HG03280 (cell line): ENCODE measurements around the gene OCSTAMP.

Experiments used
- ATAC-seq: cut with Tn5 transposase; IDR thresholded peaks from one replicate; pipeline ENCODE4 v1.9.1; 2021; ENCODE audit warnings: mild to moderate bottlenecking, moderate library complexity; ENCODE audit not compliant: unreplicated experiment

Gene OCSTAMP

DNA sequence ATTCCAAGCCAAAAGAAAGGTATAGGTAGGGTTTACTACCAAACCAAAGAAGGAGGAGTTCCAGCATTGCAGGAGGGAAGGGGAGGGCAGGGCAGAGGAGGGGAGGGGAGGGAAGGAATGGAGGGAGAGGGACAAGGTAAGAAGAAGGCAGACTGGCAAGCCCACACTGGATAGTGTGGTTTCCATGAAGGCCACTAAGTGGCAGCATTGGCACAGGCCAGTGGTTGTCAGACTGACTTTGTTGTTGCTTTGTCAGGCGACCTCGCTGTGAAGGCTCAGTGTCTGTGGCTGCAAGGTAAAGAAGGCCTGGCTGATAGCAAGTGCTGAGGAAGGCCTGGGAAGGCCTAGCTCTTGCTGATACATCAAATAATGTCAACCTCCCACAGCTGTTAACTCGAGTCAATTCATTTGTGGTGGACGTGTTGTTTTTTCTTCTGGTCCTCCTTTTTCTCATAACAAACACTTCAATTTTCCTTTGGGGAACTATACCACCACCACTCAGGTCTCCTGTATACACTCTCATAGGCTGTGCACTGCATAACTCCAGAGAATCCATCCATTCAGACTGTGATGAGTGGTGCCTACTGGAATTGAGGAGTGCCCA is 29.4 kb downstream of the OCSTAMP start:
- ATAC-seq: no peak

DNA sequence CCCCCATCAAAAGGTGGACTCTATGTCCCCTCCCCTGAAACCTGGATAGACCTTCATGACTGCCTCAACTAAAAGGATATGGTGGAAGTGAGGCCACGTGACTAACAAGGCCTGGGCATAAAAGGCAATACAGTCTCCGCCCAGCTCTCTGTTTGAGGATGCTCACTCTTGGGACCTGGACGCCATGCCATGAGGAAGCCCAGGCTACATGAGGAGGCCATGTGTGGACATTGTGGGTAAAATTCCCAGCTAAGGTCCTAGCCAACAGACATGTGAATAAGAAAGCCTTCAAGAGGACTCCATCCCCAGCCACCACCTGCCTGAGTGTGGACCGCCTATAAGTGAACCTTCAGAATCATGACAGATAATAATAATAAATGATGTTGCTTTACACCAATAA is 29.9 kb downstream of the OCSTAMP start:
- no peak for ATAC-seq

DNA sequence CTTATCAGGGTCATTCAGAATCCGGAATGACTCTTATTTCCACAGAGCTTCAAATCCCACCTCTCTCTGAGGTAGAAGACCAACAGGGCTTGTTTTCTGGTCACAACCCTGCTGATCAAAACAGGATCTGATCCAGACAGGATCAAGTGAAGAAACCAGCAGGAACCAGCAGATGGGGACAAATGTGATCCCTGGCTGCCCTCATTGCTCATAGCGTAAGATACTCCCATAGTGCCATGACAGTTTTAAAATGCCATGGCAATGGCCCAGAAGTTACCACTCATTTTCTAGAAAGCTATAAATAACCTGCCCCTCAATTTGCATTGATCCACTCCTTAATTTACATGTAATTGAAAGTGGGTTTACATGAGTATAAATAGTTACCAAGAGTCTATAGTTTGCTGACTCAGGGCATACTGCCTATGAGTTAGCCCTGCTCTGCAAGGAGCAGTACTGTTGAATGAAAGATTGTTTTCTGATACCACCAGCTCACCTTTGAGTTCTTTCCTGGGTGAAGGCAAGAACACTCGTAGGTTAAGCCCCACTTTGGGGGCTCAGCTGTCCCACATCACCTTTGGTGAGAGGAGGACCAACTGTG is 30.9 kb downstream of the OCSTAMP start:
- ATAC-seq: no peak

DNA sequence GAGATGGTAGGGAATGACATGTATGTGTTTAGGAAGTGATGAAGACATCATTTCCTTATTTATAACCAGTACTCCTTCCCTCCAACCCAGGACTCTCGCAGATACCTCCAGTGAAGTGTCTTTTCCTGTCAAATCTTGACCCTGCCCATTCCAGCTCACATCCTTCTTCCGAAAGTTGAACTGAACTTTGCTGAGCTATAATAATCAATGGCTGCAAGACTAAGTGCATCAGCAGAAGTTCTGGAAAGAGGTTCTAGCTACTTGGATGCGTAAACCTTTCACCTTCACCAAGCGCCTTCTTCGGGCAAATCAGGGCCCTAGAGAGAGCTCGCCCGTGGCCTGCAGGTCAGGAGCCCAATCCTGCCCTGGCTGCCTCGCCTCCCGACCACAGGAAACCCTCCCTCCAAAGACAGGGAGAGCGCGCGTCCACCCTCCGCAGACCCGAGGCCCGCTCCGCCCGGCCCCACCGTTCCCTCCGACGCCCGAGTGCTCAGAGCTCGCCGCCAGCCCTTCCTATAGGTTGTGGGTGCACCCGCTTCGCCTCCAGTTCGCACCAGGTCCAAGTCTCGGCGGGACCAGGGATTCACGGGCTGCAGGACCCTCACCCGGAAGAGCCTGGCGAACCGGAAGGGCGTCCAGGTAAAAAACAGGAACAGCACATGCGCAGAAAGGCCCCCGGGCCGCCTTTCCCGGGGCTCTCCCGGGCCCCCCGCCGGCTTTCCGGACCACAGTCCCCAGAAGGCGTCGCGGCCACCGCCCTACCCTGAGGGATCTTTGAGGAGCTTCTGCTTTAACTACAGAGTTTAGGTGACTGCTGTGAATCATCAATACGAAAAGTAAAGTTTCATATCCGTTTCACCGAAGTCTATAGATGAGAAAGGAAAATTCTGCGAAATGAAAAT is 37.3 kb downstream of the OCSTAMP start, which contains the start of gene ZNF334:
Gene ZNF334, minus strand, starts transcription at position 617 of the 902 bp plus-strand sequence. CDS start 1,457 bp downstream, outside the sequence.
- ATAC-seq: no peak

DNA sequence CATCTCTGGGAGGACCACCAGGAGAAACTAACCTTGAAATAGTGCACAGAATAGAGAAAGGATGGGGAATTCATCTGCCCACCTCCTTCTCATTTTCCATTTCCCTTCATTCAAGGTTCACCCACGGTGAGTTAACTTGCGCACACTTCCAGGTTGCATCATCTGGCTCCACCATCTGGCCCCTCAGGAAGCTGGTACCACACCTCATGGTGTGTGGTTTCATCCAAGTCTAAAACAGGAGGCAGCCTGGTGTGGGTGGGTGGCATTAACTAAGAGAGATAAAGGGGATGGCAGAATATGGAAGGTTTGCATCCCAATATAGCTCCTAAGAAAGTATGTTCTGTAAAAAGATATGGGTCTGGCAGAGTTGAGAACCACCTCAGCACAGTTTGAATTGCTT is 40.9 kb downstream of the OCSTAMP start:
- no peak for ATAC-seq

DNA sequence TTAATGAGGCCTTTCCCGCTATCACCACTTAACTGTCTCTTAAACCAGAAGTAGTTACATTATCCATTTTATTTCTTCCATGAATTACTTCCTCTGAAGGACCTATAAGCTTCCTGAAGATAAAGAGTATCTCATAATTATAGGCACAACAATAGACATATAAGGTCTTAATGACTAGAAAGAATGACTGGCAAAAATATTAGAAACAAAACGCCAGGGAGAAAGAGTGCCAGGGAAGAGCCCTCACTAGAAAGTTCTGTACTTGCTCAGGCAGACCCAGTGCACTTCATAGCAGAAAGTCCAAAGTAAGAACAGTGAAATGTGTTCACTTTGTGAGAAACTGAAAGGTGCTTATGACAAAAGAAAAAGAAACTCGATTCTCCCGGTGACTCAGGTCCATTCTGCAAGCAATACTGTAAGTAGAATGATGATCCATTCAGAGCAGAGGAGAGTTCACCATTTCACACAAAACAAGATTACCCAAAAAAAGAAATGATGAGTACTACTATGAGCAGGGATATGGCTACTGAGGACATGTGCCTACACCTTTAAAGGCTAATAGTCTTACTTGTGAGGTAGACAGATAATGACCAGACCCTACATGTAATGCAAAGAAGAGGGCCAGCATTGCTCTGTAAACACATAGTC is 42.6 kb downstream of the OCSTAMP start:
- ATAC-seq: no peak

DNA sequence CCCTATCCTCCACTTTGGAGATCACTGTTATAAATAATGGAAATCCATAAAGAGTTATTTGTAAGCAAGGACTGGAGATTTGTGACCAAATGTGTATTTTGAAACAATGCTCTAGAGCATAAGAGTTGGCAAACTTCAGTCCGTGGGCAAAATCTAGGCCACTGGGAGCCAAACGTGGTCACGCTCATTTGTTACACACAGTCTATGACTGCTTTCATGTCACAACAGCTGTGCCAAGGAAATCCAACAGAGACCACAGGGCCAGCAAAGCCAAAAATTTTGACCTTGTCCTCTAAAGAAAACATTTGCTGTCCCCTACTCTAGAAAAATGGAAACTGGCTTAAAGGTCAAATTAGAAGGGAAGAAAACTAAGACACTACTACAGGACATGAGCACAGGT is 44.9 kb downstream of the OCSTAMP start:
- no peak for ATAC-seq

DNA sequence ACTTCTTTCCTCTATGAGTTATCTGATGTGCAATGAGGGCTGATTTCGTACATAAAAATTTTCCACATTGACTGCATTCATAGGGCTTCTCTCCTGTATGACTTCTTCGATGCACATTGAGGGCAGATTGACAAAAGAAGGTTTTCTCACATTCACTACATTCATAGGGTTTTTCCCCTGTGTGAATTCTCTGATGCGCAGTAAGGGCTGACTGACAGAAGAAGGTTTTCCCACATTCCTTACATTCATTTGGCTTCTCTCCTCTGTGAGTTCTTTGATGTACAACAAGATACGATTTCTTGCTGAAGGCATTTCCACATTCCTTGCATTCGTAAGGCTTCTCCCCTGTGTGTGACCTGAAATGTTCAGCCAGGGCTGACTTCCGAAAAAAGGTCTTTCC is 48.5 kb downstream of the OCSTAMP start:
- ATAC-seq: no peak

DNA sequence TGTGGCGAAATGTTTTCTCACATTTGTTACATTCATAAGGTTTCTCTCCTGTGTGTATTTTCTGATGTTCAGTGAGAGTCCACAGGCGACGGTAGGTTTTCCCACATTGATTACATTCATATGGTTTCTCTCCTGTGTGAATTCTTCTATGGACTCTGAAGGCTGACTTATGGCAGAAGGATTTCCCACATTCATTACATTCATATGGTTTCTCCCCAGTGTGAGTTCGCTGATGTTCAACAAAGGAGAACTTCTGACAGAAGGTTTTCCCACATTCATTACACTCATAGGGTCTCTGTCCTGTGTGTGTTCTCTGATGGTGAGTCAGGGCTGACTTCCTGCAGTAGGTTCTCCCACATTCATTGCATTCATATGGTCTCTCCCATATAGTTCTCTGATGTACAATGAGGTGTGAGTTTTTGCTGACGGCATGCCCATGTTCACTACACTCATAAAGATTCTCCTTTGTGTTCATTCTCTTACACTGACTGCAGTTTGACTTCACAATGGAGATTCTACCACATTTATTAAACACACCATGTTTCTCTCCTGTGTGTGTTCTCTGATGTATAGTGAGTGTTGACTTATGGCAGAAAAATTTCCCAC is 49.0 kb downstream of the OCSTAMP start:
- ATAC-seq: no peak

DNA sequence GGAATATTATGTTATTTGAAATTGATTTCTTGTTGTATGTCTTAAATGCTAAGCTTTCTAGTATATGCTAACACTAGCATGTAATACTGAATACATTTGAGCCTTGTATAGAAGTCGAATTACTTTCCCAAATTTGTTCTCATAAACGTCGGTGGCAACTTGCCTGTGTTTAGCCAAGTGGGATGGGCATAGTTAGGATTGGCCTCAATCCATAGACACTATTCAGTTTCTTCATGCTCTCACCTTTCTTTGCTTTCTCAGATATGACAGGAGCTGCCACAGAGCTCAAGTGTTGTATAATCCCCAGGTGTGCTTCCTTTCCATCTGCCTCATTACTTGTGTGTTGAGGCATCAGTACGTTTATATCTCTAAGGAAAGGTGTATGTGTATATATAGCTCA is 56.4 kb downstream of the OCSTAMP start:
- ATAC-seq: no peak

DNA sequence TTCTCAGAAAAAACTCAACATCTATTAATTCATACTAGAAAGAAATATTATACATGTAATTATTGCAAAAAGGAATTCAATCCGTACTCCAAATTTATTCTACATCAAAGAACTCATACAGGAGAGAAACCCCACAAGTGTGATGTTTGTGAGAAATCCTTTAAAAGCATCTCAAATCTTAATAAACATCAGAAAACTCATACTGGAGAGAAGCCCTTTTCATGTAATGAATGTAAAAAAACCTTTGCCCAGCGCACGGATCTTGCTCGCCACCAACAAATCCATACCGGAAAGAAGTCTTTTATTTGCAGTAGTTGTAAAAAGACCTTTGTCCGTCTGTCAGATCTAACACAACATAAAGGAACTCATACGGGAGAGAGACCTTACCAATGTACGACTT is 59.1 kb downstream of the OCSTAMP start:
- no peak for ATAC-seq
